Inflammatory macrophage treated with lipopolysaccharide for 1 hour (primary cell): ENCODE results near the gene TSPAN11.

Experiments used
- DNase-seq, 2 donors: peaks; one replicate each; pipeline ENCODE4 v3.0.0-alpha.2; 2020 to 2022

The TSPAN11 gene

DNA sequence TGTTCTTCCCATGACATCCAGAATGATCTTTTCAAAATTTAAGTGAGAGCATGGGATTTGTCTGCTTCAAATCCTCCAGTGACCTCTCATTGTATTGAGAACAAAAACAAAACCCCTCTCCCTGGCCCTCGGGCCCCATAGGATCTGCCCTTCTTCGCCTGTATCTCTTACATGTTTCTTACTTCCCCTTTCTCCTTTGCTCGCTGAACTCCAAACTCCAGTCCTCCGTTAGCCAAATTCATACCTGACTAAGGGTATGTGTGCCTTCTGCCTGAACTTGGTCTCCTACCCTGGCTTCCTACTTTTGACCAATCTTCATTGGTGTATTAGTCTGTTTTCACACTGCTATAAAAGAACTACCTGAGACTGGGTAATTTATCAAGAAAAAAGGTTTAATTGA is 13.2 kb upstream of the TSPAN11 start:
- DNase-seq: no peak

DNA sequence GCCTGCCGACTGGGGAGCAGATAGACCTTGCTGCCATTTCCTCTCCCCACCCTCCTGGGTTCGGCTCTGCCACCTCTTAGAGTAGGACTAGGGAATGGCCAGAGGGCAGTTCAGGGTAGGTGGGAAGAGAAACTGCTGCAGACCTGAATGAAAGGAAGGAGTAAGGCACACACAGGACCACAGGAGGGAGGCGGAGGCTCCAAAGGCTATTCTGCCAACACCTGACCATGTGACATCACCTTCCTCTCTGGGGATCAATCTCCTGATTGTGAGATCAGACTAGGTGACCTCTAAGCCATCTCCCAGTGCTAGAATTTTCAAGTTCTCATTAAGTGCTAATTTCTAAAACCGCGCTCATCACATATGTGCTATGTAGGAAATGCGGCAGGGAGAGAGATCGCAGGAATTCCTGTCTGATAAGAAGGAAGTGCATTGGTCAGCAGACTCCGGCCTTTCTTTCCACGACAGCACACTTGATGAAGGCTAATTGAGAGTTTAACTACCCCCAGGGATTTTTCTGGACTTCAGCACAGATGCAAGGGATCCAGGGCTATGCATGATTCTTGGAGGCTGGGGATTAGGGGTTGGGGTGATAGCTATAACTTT is 11.5 kb upstream of the TSPAN11 start:
- no peak for DNase-seq

DNA sequence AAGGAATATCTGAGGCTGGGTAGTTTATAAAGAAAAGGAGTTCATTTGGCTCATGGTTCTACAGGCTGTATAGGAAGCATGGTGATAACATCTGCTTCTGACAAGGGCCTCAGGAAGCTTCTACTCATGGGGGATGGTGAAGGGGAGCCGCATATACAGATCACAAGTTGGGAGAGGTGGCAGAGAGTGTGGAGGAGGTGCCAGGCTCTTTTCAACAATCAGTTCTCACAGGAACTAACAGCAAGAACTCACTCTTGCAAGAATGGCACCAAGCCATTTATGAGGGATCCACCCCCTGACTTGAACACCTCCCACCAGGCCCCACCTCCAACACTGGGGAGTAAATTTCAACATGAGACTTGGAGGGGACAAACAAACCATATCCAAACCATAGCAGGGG is 3.5 kb upstream of the TSPAN11 start:
- DNase-seq: no peak

DNA sequence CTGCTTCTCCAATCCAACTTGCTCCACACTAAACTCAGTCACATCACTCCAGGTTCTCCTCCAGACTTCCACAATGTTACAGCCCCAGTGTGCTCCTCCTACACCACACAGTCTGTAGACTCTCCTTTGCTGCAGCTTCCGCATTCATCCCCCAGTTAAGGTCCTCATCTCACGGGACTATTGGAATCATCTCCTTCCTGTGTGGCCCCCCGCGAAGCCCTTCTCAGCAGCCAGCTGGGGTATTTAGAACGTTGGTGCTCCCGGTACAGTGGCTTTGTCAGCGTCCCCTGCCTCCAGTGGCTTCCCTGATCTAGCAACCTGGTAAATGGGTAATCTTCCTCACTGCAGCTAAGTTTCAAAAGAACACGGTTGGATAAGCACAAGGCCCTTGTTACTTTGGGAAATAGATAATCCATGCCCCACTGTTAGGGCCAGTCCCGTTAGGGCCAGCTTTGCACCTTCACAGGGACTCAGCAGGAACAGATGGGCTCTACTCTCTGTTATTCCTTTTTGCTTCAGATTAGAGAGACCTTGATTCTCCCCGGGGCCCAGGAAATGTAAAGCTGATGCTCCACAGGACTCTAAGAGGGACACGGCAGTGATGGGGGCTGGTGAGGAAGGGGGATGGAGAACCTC is 823 bp upstream of the TSPAN11 start:
- DNase-seq: no peak

DNA sequence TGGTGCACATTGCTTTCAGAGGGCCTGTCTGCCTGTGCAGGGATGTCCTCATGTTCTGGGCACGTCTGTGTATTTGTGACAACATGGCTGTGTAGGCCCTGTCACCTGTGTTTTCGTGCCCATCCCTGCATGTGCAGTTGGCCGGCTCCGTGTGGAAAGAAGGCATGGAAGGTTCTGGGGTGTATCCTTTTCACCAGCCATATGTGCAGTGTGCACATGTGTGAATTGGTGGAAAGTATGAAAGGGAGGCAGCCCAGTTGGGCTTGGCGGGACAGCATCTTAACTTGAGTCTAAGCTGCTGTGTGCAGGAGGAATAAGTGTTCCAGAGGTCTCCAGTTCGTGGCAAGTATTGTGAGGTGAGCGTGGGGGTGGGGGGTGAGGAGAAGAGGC is 669 bp downstream of the TSPAN11 start:
- no peak for DNase-seq

DNA sequence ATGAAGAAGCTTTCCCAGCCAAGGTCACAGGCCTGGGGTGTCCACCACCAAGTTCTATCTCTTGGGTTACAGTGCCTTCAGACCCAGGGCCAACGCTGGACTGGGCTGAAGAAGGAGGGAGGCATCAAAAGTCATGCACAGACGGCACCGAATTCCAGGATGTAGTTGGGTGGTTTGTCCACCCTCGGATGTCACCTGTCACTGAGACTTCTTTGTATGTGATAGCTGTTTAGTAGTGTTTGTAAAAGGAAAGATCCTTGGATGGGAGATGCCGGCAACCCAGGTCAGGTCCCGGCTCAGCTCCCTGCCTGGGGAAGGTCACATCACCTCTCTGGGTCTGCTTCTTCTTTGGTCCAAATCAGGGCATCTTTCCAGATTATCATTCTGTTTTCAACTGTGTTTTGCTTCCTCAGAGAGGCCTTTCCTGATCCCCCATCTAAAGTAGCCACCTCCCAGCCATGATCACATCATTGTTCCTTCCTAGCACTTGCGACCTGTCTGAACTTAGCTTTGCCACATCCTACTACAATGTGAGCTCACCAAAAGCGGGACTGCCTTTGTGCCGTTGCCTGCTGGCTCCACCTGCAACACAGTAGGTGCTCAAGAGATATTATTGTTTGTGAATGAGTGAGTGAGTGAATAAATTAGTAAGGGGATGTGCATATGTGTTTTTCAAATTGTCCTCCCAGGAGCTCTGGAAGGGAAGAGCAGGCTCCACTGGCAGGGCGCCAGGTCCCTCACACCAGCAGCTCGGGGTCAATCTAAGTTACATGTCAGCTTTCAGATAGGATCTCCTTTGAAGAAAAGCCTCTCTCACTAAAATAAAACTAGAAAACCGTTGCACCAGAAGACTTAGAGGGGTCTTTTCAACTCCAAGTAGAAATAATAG is 2.1 kb downstream of the TSPAN11 start:
- DNase-seq: no peak

DNA sequence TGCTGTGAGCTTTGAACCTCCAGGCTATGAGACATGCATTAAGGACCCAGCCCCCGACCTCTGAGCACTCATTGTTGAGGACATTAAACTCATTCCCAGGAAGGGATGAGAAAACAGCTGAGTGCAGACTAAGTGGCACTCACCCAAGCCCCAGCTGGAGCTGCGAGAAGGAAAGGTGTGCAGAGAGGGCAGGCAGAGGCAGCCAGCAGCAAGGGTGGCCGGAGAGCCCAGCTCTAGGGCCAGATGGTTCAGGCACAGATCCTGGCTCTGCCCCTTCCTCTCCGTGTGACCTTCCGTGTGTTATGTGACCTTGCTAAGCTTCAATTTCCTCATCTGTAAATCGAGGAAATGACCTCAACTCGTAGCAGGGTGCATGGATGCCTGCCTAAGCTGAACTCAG is 3.7 kb downstream of the TSPAN11 start:
- DNase-seq: no peak

DNA sequence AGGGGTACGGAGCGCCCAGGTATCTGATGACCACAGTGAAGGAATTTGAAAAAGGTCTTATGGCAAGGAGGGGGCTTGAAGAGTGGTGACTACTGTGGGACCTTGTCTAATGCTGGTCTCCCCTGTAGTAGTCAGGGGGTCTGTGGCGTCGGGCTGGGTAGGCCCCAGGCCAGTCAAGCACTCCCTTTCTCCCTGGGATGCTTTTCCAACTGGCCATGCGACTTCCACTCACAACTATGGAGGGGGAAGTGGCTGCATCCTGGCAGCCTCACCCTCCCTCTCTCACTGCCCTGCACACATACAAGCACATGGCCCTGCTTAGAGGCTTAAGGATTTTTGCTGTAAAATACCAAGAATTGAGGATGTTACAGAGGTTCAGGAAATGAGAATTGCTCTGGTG is 4.1 kb downstream of the TSPAN11 start:
- no peak for DNase-seq

DNA sequence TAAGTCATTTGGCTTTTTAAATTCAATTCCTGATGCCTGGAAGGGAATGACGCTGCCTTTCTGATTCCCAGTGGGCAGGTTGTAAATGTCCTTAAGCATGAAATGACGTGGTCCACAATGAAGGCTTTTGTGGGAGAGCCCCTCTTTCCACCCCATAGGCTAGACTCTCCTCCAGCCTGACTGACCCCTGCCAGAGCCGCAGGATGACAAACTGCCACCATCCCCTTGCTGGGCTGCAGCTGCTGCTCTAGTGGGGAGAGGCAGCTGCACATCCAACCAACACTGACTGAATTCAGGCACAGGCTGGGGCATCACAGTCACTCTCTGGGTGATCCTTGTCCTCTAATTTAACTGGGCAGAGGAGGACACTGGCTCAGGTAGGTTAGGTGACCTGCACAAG is 6.3 kb downstream of the TSPAN11 start:
- no peak for DNase-seq

DNA sequence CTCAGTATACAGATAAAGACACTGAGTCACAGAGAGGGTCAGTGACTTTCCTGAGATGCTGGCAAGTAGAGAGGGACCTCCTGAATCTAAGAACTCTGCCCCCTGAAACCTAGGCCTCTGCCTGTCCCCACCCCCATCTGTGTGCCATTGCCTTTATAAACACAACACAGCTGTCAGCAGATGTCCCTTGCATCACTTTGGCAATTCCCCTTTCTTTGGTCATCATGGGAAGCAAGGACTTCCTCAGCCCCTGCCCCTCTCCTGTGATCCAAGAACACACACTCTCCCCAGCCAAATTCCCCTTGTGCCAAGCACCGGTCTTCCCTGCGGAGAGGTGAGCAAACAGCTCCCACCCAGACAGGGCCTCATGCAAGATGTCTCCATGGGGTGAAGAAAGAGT is 8.3 kb downstream of the TSPAN11 start:
- peak; percentile 40 to 42 for DNase-seq

DNA sequence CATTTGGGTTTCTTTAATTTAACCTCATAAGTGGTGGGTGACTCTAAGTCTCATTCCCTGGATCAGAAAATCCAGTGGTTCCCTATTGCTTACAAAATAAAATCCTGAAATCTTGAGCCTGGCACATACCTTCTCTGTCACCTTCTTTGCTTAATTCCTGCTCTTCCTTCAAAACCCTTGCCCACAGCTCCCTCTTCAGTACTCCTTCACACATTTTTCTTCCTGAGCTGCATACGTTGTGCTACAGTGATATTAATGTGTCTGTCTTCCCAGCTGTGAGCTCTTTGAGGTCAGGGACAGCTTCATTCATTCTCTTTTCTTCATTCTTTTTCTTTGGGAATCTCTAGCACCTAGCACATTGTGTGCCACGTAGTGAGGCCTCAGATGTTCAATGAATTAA is 9.5 kb downstream of the TSPAN11 start:
- no peak for DNase-seq

DNA sequence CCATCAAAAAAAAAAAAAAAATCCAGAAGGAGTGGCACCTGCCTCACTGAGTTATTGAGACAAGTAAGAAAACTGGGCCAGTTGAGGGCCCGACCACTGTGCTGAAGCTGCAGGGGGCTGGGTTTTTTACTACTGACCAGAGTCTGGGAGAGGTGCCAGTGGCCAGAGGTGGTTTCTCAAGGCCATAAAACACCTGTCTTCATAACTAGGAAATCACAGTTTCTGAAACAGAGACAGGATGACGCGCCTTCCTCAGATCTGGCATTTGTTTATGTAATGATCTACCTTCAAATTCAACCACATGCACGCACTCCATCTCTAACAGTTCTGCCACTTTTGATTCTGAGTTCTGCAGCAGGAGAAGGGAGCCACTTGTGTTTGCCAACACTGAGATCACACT is 12.7 kb downstream of the TSPAN11 start:
- DNase-seq: no peak

DNA sequence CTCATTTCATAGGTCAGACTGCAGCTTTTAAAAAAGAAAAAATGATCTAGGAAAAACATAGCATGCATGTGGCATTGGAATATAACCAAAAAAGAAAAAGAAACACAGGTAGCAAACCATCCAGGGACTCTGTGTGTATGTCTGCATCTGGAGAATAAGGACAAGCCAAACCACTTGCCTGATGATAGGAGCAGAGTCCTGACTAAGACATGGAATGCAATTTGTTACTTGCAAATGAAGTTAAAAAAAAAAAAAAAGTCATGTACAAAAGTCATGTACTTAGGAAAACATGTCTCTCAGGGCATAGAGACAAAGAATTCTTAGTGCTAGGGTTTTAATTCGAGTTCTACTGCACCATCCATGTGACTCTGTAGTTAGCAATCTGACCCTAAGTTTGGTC is 15.9 kb downstream of the TSPAN11 start:
- no peak for DNase-seq

DNA sequence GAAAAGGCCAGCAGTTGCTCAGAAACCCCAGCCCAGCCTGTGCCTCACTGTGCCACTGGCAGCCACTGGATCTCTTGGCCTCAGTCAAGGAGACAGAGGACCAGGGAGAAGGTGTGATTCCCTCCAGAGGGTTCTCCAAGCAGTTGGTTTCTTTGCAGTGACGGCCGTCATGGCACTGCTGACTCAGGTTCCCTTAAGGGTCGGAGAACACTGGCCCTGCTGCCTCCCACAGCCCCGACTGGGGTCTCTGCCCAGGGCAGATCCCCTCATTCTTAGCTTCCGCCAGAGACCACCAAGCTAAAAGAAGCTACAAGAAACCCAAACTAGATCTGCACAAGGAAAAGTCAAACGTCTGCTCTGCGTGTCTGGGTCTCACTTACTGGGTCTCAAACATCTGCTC is 16.4 kb downstream of the TSPAN11 start:
- no peak for DNase-seq

DNA sequence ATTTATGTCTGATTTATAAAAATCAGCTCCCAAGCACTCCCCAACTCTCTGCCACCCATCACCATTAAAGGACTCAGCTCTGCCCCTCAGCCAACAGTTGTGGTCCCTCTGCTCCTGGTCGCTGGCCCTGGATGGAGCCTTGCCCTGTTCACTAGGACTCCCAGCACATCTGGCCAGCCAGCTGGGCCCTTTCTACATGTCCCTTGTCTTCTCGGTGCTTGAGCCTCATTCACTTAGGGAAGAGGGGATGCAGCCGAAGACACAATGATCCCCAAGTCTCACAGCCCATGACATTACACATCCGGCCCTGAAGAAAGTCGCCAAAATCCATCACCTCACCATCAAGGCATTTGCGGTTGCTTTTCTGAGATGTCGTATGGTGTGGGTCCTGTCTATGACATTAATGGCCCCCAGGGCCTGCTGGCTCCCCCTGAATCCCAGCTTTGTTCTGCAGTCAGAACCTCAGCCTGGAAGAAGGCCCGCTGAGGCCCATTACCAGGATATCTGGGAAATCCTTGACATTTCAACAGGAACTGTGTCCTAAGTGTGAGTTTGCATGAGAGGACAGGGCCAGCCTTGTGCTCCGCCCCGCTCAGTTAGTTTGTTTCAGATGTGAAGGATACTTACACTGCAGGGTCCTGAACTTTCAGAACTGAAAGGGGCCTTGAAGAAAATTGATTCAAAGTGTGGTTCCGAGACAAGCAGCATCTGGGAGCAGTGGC is 19.1 kb downstream of the TSPAN11 start:
- no peak for DNase-seq

DNA sequence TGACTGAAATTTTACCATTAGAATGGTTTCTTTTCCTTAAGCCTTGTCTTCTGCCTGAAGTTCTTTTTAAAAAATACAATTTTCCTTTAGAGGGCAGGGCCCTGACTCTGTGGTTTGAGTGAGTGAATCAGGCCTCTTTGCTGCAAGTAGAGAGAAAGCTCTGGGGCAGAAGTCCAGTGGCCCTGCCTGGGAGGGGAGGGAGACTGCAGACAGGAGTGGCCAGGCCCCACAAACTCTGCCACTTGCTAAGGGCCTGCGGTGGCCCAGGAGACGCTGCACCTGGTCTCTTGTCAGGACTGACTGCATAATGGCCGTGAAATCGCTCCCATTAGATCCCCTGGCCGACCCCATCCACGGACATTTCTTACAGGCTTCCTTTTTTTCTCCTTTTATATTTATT is 25.5 kb downstream of the TSPAN11 start:
- no peak for DNase-seq

DNA sequence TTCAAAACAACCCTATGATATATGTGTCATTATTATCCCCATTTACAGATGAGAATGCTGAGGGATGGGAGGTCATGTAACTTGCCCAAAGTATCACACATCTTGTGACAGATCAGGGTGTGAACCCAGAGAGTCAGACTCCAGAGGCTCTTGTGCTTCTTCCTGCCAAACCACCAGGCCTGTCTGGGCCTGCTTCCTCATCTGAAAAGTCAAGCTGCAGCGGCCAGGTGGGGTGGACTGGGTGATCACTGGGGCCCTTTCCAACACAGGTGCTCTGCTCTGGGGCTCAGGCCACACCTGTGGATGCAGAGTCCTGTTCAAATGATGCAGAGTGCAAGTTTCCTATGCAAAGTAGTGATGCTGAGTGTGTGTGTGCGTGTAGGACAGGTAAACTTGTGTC is 26.7 kb downstream of the TSPAN11 start:
- DNase-seq: no peak

DNA sequence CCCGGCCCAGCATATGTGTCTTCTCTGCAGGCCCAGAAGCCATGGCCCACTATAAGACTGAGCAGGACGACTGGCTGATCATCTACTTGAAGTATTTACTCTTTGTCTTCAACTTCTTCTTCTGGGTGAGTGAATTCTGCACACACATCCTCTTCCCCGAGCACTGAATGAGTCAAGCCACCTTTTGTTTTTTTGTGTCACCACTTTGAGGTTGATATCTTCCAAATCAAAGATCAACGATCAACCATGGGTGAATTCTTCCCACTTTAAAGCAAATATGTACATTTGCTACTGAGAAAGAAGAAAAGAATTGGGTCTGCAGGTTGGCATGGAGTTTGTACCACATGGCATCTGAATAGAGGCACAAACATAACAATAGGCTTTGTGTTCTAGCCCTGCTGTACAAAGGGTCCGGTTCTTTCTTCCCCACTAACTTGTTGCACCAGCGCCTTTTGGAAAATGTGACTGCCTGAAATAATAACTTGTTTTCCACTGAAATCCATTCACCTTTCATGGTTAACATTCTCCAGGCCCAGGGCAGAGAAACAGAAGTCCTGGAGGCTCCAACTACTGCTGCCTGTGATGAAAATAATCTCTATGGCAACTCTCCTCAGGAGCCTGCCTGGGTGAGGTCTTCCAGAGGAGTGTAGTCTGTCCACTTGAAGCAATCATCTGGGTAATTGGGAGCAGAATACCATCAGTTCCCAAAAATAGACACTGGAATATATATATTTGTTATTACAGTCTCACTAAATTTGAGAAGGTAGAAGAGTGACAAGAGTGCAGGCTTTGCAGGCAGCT is 27.6 kb downstream of the TSPAN11 start:
- DNase-seq: no peak

DNA sequence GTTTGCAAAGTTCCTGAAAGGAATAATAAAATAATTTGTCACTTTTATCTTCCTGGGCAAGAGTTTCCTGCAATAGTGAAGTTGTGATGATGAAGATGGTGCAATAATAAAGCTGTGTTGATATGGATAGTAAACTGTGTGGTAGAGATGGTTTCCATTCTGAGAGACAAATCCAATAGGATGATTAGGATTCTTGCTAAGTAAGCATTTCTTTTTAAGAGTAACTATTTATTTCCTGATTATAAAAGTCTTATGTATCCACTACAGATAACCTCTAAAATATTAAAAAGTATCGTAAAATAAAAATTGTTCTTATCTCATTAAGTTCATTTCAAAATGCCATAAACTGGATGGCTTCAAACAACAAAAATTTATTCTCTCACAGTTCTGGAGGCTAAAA is 28.7 kb downstream of the TSPAN11 start:
- no peak for DNase-seq

DNA sequence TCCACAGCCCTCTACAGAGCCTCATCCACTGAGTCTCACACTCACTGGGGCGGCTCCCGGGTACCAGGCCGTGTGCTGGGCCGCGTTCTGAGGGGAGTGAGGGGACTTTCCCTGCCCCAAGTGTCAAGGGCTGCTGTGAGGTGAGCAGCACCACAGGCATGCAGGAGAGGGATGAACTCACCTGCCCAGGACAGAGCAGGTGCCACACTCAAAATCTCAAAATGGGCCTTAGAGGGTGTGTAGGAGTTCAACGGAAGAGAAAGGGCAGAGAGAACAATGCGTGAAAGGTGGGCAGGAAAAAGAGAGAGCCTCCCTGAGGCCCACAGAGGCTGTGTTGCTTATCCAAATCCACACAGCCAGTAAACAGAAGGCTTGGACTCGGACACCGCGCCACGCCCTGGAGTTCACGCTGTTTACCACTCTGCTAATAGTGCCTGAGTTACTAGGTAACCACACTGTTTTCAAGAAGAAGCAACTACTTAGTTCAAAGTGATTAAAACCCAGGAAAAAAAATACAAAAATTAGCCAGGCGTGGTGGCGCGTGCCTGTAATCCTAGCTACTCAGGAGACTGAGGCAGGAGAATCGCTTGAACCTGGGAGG is 32.7 kb downstream of the TSPAN11 start:
- DNase-seq: no peak

DNA sequence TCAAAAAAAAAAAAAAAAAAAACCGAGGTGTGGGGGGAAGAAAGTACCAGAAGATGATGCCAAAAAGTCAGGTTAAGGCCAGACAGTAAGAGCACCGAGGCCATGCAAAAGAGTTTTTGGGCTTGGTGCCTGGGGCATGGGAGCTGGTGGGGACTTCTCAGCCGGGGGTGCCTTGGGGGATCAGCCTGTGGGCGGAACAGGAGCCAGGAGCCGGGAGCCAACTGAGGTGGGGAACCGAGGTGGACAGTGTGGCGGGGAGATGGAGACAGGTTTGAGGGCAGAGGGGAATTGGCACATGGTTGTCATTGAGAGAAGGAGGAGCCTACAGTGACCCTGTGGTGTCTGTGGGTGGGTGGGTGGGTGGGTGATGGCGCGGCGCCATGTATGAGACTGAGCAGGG is 33.2 kb downstream of the TSPAN11 start:
- DNase-seq: no peak

DNA sequence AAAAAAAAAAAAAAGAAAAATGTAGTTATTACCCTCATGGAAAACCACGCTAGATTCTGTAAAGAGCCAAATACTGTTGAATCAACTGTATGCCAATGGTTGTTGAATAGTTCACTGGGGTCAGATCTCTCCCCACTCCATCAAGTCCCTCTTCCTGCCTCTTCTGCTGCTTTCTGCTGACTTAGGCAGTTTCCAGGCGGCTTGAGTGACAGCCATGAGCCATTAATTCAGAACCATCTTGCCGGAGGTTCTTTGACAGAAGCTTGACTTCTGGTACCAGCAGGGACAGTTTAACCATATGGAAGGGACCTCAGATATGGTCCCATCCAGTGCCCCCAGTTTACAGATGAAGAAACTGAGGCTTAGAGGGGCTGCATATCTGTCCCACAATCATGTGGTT is 34.5 kb downstream of the TSPAN11 start:
- no peak for DNase-seq
